HG03039 (cell line): Measurements from ENCODE around the gene SDC3.

Source experiments
- ATAC-seq: cut with Tn5 transposase; IDR thresholded peaks from one replicate; pipeline ENCODE4 v1.9.1; 2021; ENCODE audit warnings: mild to moderate bottlenecking, moderate library complexity; ENCODE audit not compliant: unreplicated experiment

SDC3 gene

GRCh38 chr1:30905403-30905802, 3.2 kb downstream of the SDC3 start:
- no peak for ATAC-seq

- ATAC-seq, result no peak
These were observed 3.6 kb downstream of the SDC3 start for GRCh38 chr1:30904962-30905335.

- no peak for ATAC-seq
These were observed 4.2 kb downstream of the SDC3 start for GRCh38 chr1:30904191-30904961.

DNA sequence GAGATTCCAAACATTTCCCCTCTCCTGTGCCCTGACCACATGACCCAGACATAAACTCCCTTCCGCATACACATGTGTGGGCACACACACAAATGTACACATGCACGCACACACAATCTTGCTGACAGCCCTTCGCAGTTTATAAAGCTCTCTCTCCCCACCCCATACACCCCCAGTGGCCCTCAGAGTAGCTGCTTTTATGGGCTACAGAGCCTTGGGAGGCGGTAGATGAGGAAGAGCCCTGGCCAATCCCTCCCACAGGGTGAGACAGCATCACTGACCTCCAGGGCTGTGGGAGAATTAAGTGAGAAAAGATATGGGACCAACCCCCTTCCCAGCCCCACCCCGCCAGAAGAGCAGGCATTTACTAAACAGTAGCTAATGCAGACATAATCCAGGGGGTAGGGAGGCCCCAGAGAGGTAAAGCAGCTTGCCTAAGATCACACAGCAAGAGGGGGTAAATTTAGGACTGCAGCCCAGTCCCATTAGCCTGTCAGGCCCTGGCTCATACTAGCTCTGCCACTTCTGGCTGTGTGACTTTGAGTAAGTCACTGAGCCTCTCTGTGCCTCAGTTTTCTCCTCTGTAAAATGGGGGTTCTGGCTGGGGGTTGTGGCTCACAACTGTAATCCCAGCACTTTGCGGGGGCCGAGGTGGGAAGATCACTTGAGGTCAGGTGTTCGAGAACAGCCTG, 5.1 kb downstream of the SDC3 start:
- ATAC-seq, result no peak

GRCh38 chr1:30902593-30903290, 5.8 kb downstream of the SDC3 start:
- ATAC-seq, result no peak

- no peak for ATAC-seq
These were observed 6.6 kb downstream of the SDC3 start for GRCh38 chr1:30901798-30902581.

- no peak for ATAC-seq
These were observed 7.5 kb downstream of the SDC3 start for GRCh38 chr1:30900931-30901560.

DNA sequence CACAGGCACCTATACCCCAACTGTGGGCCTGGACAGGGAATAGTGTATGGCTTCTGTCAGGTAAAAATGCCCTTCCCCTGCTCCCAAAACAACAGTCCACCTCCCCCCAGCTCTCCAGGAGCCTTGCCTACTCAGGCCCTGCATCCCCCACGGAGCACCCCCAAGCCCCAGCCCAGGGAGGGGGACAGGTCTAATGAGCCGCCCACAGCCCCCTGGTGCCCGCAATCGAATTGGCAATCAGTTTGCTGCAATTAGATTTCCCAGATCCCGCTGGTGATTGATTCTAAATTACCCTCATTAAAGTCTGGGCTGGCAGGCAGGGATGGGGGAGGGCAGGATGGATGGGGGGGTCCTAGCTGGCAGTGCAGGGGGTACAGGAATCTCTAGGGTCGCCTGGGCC, 8.1 kb downstream of the SDC3 start:
- no peak for ATAC-seq

- no peak for ATAC-seq
These were observed 8.8 kb downstream of the SDC3 start for GRCh38 chr1:30899577-30900389.

DNA sequence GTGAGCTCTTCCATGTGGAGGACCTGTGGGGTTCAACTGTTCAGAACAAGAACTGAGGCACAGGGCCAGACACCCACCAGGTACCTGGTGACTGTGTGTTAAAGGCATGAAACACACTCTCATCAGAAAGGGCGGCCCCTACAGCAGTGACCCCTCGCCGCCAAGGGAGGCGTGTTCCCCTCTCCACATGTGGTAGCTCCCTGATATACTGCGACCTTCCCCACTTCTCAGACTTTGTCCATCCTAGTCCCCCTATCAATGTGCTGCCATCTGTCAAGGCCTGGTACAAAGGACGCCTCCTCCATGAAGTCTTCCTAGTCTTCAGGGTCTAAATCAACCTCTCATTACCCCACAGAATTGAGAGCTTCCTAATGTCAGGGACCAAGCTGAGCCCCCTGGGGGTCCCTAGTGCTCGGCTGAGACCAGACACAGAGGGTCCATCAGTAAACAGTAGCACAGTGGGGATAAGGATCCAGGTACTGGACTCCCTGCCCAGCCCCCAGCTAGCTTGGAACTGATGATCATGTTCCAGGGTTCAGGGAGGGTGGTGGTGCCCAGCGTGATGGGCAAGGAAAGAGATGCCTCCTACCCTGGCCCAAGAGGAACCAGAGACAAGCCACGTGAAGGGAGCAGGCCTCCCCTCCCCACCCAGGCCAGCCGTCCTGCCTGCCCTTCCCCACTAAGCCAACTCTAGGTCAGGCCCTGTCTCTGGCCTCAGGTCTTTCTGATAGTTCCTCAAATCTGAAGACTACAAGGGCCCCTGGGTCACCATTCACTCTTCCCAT, 10.3 kb downstream of the SDC3 start:
- ATAC-seq, result no peak

GRCh38 chr1:30896905-30897304, 11.7 kb downstream of the SDC3 start:
- no peak for ATAC-seq

GRCh38 chr1:30895944-30896660, 12.5 kb downstream of the SDC3 start:
- no peak for ATAC-seq

DNA sequence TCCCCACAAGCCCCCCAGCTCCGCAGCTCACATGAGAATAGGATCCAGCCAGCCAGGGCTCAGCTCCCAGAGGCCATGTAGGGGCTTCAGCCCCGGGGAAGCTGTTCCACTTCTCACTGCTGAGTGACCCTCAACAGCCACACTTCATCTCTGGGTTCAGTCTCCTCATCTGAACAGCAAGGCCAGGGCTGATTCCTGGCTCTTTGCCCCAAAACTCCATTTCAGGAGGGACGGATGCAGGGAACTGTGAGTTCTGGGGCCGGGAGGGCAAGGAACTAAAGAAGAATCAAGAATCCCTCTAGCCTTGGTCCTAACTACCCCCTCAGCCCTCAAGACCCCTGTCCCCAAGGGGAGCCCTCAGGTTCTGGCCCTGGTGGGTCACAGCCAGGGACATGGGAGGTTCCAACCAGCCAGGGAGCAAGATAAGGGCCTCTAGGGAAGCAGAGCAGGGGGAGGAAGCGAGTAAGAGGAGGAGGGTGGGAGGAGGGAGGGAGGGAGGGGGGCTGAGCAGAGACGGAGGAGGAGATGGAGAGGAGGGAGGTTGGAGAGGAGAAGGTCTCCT, 13.1 kb downstream of the SDC3 start:
- ATAC-seq, result no peak

GRCh38 chr1:30894508-30894973, 14.0 kb downstream of the SDC3 start:
- ATAC-seq, result no peak

- ATAC-seq, result no peak
These were observed 14.6 kb downstream of the SDC3 start for GRCh38 chr1:30893776-30894507.

- ATAC-seq, result no peak
These were observed 15.9 kb downstream of the SDC3 start for GRCh38 chr1:30892671-30893073.

GRCh38 chr1:30891227-30891552, 17.4 kb downstream of the SDC3 start:
- ATAC-seq, result no peak
